Neural progenitor cell (in vitro differentiated cells): Measurements from ENCODE around the gene EBNA1BP2.

Experiments
- CTCF ChIP-seq: fragments of 200-600 bp; sonication (generic); IDR thresholded peaks from 2 replicates; pipeline ENCODE4 v1.5.1; 2017; ENCODE audit warnings: antibody characterized with exemption, mild to moderate bottlenecking
- EZH2 ChIP-seq: fragments of 200-600 bp; sonication (generic); IDR thresholded peaks from 2 replicates; pipeline ENCODE4 v1.6.1; 2017; ENCODE audit warnings: antibody characterized with exemption, mild to moderate bottlenecking, moderate library complexity

GRCh38 chr1:43184388-43184787 is 12.3 kb upstream of the EBNA1BP2 start:
- TF ChIP-seq CTCF = no peak
- no peak for TF ChIP-seq EZH2
